GM19397 (cell line): ENCODE results near the gene DIRAS2.
"Not testable (repeated sequence)": the region's sequence is repeated elsewhere in the genome, so short reads cannot be mapped to it uniquely, and the experiment has no call there.

ENCODE experiments used
- ATAC-seq: cut with Tn5 transposase; IDR thresholded peaks from one replicate; pipeline ENCODE4 v1.9.1; 2021; ENCODE audit warnings: mild to moderate bottlenecking, moderate library complexity; ENCODE audit not compliant: unreplicated experiment

DIRAS2 gene

DNA sequence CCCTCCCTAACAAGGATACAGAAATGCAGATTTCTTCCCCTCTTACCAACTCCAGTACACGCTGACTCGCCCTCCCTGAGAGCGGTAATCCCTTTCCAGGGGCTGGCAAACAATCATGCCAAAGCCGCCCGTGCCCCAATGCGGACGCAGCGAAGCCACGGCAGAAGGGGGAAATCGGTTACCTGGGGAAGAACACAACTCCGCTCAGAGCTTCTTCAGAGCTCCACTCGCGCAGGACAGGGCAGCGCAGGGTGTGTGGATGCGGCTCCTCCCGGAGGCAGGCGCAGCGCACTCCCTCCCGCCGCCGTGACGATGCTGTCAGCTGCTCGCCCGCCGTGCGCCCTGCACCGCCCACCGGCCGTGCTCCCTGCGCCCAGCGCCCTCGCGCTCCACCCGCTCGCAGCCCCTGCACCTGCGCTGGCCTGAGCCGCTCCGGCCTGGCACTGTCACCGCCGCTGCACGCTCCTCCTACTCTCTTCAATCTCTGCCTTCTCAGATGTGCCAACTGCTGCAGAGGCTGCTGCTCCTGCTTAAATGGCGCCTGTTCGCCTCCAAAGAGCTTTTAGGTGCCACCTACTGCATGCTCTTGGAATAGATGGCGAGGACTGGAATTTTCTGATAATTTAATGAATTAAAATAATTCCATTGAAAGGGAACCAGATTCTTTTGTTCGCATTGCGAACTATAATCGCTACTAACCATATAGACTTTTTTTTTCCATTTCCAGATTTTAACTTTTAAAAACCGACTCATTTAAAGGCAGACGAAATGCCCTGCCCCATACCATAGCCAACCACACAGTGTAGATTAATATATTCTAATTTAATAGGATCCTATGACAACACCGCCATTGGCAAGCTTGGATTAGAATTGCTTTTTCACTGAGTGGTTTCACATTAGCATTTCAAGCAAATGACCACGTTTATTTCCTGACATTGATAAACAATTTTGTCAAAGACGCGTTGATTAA, at the start of gene DIRAS2:
Gene DIRAS2 (minus strand): TSS at position 255 of the 970 bp plus-strand sequence. CDS start 28,997 bp downstream, outside the sequence.
- ATAC-seq = no peak

DNA sequence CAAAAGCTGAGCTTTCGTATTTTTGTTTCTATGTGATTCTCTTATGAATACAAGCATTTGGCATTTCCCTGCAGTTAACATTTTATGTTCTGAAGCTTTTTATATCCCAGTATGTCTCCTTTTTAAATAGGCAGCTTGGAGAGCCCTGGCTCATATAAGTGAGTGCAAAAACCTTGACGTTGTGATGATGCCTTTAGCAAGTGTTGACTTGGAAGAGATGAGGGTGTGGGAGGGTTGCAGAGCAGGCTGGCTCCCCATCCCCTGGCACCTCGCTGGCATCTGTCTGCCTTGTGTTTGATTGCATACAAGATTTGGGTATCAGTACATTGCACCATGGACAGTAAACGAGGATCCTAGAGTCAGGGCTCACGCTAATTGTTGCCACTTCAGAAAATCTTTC, 42.1 kb upstream of the DIRAS2 start:
- ATAC-seq = no peak

DNA sequence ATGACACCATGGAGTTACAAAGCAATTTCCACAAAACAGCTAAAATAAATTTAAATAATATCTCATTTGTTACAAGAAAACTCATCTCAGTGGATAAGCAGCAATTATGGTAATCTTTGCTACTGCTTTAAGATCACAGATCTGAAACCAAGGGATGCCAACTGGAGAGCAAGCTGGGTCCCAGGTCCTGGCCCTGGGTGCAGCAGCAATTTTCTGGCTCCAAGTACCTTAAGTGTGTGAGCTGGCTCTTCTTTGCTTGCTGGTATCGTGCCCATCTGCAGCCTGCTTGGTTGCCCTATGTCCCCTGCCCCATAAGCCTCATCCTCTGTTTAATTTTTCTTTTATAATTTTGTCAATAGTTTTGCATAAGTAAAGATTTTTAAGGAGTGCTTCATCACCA, 41.5 kb upstream of the DIRAS2 start:
- no peak for ATAC-seq

DNA sequence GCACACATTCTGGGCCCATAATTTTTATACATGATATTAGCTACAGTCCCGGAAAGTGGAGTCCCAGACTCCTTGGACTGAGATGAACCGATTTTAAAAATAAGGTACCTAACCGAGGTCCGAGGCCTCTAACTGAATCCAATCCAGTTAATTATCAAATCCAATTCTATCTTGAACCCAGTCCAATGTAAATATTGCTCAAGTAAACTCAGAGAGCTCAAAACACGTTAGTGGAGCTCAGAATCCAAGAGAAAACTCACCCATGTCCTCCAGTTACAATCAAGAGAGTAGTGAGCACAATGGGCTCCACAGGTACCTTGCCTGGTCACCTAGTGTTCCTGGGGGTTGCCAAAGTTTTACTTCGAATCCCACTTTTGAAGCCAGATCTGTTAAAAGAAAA, 37.9 kb upstream of the DIRAS2 start:
- ATAC-seq = no peak

GRCh38 chr9:90665072-90665471, 22.4 kb upstream of the DIRAS2 start:
- no peak for ATAC-seq

- ATAC-seq = no peak
Observed at GRCh38 chr9:90659650-90660364, 17.2 kb upstream of the DIRAS2 start.

DNA sequence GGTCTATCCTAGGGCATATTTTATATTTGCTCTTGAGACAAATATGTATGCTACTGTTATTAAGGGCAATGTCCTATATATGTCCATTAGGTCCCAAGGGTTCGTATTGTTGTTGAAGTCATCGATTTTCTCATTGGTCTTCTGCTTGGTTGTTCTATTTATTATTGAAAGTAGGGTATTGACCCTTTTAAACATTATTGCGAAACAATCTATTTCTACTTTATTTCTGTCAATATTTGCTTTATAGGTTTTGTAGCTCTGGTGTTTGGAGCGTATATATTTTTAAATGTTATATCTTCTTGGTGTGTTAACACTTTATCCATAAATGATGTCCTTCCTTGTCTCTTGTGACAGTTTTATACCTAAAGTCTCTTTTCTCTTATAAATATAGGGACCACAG, 16.2 kb upstream of the DIRAS2 start:
- ATAC-seq = no peak

DNA sequence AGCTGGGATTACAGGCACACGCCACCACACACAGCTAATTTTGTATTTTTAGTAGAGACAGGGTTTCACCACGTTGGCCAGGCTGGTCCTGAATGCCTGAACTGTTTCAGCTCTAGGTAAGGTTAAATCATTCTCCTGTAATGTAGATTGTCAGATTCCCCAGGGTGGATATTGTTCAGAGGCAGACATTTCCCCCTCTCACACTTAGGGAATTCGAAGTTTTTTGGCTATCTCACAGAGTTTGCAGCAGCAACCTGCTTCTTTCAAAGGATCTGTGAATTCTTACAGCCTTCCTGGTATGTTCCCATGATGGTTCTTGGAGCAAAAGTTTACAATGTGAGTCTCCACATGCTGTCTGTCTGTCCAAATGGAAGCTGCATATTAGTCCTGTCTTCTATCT, 15.6 kb upstream of the DIRAS2 start:
- no peak for ATAC-seq

- ATAC-seq = not testable (repeated sequence)
Observed at GRCh38 chr9:90656876-90657275, 14.3 kb upstream of the DIRAS2 start.

GRCh38 chr9:90651246-90651645, 8.6 kb upstream of the DIRAS2 start:
- no peak for ATAC-seq

DNA sequence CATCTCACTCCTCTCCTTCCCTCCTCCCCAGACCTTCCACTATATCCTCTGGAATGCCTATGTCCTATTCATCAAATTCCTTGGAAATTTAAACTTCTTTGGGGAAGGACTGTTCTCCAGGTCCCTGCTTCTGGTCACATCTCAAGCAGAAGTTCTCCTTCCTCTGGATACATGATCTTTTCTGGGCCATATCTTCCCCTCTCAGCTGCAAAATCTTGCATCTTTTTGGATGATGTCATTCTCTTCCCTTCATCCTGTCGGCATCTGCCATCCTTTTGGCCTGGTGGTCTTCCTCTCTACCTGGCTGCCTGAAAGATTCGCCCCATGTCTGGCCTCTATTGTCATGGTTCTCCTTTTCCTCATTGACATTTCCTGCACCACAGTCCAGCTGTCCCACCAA, 5.2 kb upstream of the DIRAS2 start:
- ATAC-seq = no peak

- ATAC-seq = no peak
Observed at GRCh38 chr9:90645721-90646120, 3.1 kb upstream of the DIRAS2 start.

- no peak for ATAC-seq
Observed at GRCh38 chr9:90641884-90642487, 638 bp downstream of the DIRAS2 start.

- ATAC-seq = no peak
Observed at GRCh38 chr9:90641086-90641485, 1.5 kb downstream of the DIRAS2 start.

- no peak for ATAC-seq
Observed at GRCh38 chr9:90640361-90640760, 2.3 kb downstream of the DIRAS2 start.

DNA sequence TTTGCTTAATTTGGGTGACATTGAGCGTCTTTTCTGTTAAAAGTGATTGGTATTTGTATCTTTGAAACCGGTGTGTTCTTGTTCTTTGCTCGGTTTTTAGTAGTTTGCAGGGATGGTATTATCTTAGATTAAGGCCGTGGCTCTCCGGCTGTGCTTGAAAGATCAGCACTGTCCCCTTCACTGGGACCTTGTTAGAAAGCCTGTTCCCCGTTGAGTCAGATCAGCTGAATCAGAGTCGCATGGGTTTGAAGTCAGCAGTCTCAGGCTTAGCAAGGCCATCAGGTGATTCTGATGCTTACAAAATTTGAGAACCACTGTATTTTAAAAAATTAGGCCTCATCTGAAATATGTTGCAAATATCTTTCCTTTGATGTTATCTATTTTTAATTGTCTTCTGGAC, 5.0 kb downstream of the DIRAS2 start:
- ATAC-seq = no peak

- no peak for ATAC-seq
Observed at GRCh38 chr9:90632647-90633207, 9.9 kb downstream of the DIRAS2 start.

- ATAC-seq = no peak
Observed at GRCh38 chr9:90631964-90632363, 10.7 kb downstream of the DIRAS2 start.

DNA sequence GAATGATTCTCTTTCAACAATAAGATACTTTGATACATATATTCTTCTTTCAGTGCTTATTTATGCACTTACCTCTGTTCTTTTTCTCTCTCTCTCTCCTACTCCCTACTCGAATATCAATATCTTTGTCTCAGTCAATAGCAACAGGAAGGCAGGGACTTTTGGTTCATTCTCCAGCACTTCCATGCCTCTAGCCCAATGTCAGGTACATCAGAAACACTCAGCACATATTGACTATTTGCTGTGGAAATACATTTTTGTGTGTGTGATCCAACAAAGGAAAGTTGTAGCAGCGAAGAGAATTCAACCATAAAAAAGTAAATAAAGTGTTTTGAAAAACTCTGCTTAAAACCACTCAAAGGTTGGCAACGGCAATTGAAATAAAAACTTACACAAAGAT, 12.6 kb downstream of the DIRAS2 start:
- no peak for ATAC-seq

GRCh38 chr9:90629354-90629753, 13.3 kb downstream of the DIRAS2 start:
- ATAC-seq = no peak

DNA sequence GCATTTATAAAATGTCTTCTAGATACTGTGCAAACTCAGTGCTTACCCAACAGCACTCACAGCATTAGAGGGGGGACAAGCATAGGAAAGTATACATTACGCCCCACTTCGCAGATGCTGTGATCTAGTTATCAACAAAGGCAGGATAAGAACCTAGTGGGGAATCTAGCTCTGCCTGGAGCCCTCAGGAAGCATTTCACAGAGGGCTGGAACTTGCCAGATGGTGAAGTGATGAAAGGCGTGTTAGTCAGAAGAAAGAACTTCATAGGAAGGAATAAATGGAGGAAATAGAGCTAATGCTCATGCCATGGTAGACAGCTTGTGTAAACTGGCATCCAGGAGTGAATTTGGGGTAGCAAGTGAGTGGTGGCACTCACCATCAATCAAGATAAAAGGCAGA, 25.8 kb downstream of the DIRAS2 start:
- no peak for ATAC-seq
